Activated naive CD8-positive, alpha-beta T cell treated with anti-CD3 and anti-CD28 coated beads, Interleukin-2, amount 50 U/mL, for 24 hours (primary cell): ENCODE data around the gene PTCH1.
A peak's percentile ranks its signal among the peaks of the same experiment; 100 is the strongest.

ENCODE experiments used
- ATAC-seq: fragments of 150-1000 bp; cut with Tn5 transposase; one replicate; pipeline ENCODE4 v1.10.0; 2021
- DNase-seq: peaks from one replicate; pipeline ENCODE4 v3.0.0; 2021
- H3K27ac Mint-ChIP-seq: one replicate; pipeline ENCODE4 v1.8.0; 2021; ENCODE audit warnings: mild to moderate bottlenecking, mixed read lengths
- H3K27me3 Mint-ChIP-seq: one replicate; pipeline ENCODE4 v1.8.0; 2021; ENCODE audit warnings: mixed read lengths
- H3K36me3 Mint-ChIP-seq: one replicate; pipeline ENCODE4 v1.8.0; 2021; ENCODE audit warnings: low read depth, mixed read lengths
- H3K4me1 Mint-ChIP-seq: one replicate; pipeline ENCODE4 v1.8.0; 2021; ENCODE audit warnings: mixed read lengths
- H3K4me3 Mint-ChIP-seq: one replicate; pipeline ENCODE4 v1.8.0; 2021; ENCODE audit warnings: mild to moderate bottlenecking, moderate library complexity, mixed read lengths
- H3K9me3 Mint-ChIP-seq: one replicate; pipeline ENCODE4 v1.8.0; 2021; ENCODE audit warnings: mixed read lengths

Gene PTCH1

GRCh38 chr9:95496687-95497086 is 20.1 kb downstream of the PTCH1 start:
- Mint-ChIP-seq H3K4me3 (no peak overlapping the region), H3K36me3 (no peaks in the 10 kb centered on the region), H3K9me3 (no peaks in the 10 kb centered on the region), H3K27ac (no peak overlapping the region), H3K27me3 (peaks cover 6% of the 10 kb centered on the region), H3K4me1 (peaks cover 64% of the 10 kb centered on the region)
- no peak for ATAC-seq
- DNase-seq, result no peak

GRCh38 chr9:95495961-95496360 is 20.8 kb downstream of the PTCH1 start:
- no peak for DNase-seq
- Mint-ChIP-seq H3K9me3 (no peaks in the 10 kb centered on the region), H3K4me3 (no peak overlapping the region), H3K4me1 (peaks cover 66% of the 10 kb centered on the region), H3K27ac (no peak overlapping the region), H3K36me3 (no peaks in the 10 kb centered on the region), H3K27me3 (peaks cover 6% of the 10 kb centered on the region)
- ATAC-seq, result no peak

- DNase-seq, result no peak
- H3K4me1 Mint-ChIP-seq, result peaks cover 67% of the 10 kb centered on the region
- no peaks in the 10 kb centered on the region for H3K9me3 Mint-ChIP-seq
- H3K36me3 Mint-ChIP-seq, result no peaks in the 10 kb centered on the region
- no peak for ATAC-seq
- H3K4me3 Mint-ChIP-seq, result no peak overlapping the region
- no peak overlapping the region for H3K27ac Mint-ChIP-seq
- peaks cover 6% of the 10 kb centered on the region for H3K27me3 Mint-ChIP-seq
These were observed 21.2 kb downstream of the PTCH1 start for GRCh38 chr9:95495529-95495928.

GRCh38 chr9:95494416-95495371 is 22.1 kb downstream of the PTCH1 start:
- H3K27ac Mint-ChIP-seq, result peak overlapping the region; percentile 78
- H3K9me3 Mint-ChIP-seq, result no peaks in the 10 kb centered on the region
- peaks cover 6% of the 10 kb centered on the region for H3K27me3 Mint-ChIP-seq
- DNase-seq (peak; percentile 81), ATAC-seq (peak; percentile 98)
- peak overlapping the region; percentile 80 for H3K4me3 Mint-ChIP-seq
- H3K4me1 Mint-ChIP-seq, result peaks cover 67% of the 10 kb centered on the region
- no peaks in the 10 kb centered on the region for H3K36me3 Mint-ChIP-seq

GRCh38 chr9:95494022-95494415 is 22.8 kb downstream of the PTCH1 start:
- no peaks in the 10 kb centered on the region for H3K36me3 Mint-ChIP-seq
- no peak for ATAC-seq
- no peak for DNase-seq
- peaks cover 67% of the 10 kb centered on the region for H3K4me1 Mint-ChIP-seq
- H3K9me3 Mint-ChIP-seq, result no peaks in the 10 kb centered on the region
- peak overlapping the region; percentile 78 for H3K27ac Mint-ChIP-seq
- H3K27me3 Mint-ChIP-seq, result peaks cover 6% of the 10 kb centered on the region
- peak overlapping the region; percentile 80 for H3K4me3 Mint-ChIP-seq

GRCh38 chr9:95493402-95493801 is 23.4 kb downstream of the PTCH1 start:
- no peaks in the 10 kb centered on the region for H3K36me3 Mint-ChIP-seq
- H3K27me3 Mint-ChIP-seq, result peaks cover 6% of the 10 kb centered on the region
- no peak overlapping the region for H3K27ac Mint-ChIP-seq
- no peak for ATAC-seq
- H3K4me3 Mint-ChIP-seq, result no peak overlapping the region
- no peak for DNase-seq
- peaks cover 66% of the 10 kb centered on the region for H3K4me1 Mint-ChIP-seq
- no peaks in the 10 kb centered on the region for H3K9me3 Mint-ChIP-seq

- no peaks in the 10 kb centered on the region for H3K9me3 Mint-ChIP-seq
- H3K4me1 Mint-ChIP-seq, result peaks cover 51% of the 10 kb centered on the region
- no peak for ATAC-seq
- H3K27ac Mint-ChIP-seq, result no peak overlapping the region
- no peak for DNase-seq
- H3K27me3 Mint-ChIP-seq, result peaks cover 1% of the 10 kb centered on the region
- H3K36me3 Mint-ChIP-seq, result no peaks in the 10 kb centered on the region
- no peak overlapping the region for H3K4me3 Mint-ChIP-seq
These were observed 25.0 kb downstream of the PTCH1 start for GRCh38 chr9:95491543-95492320.

- peaks cover 33% of the 10 kb centered on the region for H3K4me1 Mint-ChIP-seq
- DNase-seq (no peak), ATAC-seq (peak; percentile 57)
- H3K9me3 Mint-ChIP-seq, result no peaks in the 10 kb centered on the region
- H3K36me3 Mint-ChIP-seq, result no peaks in the 10 kb centered on the region
- H3K27ac Mint-ChIP-seq, result no peak overlapping the region
- H3K4me3 Mint-ChIP-seq, result no peak overlapping the region
- no peaks in the 10 kb centered on the region for H3K27me3 Mint-ChIP-seq
These were observed 27.8 kb downstream of the PTCH1 start for GRCh38 chr9:95488954-95489353.

GRCh38 chr9:95486318-95486717 is 30.5 kb downstream of the PTCH1 start:
- no peak for ATAC-seq
- H3K4me1 Mint-ChIP-seq, result peaks cover 25% of the 10 kb centered on the region
- no peak overlapping the region for H3K27ac Mint-ChIP-seq
- H3K9me3 Mint-ChIP-seq, result no peaks in the 10 kb centered on the region
- H3K36me3 Mint-ChIP-seq, result no peaks in the 10 kb centered on the region
- no peak overlapping the region for H3K4me3 Mint-ChIP-seq
- H3K27me3 Mint-ChIP-seq, result no peaks in the 10 kb centered on the region
- DNase-seq, result no peak

GRCh38 chr9:95484225-95484624 is 32.5 kb downstream of the PTCH1 start:
- ATAC-seq, result no peak
- no peak for DNase-seq
- Mint-ChIP-seq H3K4me3 (no peak overlapping the region), H3K36me3 (peaks cover 2% of the 10 kb centered on the region), H3K27ac (no peak overlapping the region), H3K9me3 (no peaks in the 10 kb centered on the region), H3K27me3 (no peaks in the 10 kb centered on the region), H3K4me1 (peaks cover 26% of the 10 kb centered on the region)

- H3K27ac Mint-ChIP-seq, result no peak overlapping the region
- peaks cover 4% of the 10 kb centered on the region for H3K36me3 Mint-ChIP-seq
- H3K27me3 Mint-ChIP-seq, result no peaks in the 10 kb centered on the region
- no peaks in the 10 kb centered on the region for H3K9me3 Mint-ChIP-seq
- DNase-seq (no peak), ATAC-seq (no peak)
- H3K4me3 Mint-ChIP-seq, result no peak overlapping the region
- H3K4me1 Mint-ChIP-seq, result peaks cover 20% of the 10 kb centered on the region
These were observed 33.3 kb downstream of the PTCH1 start for GRCh38 chr9:95483431-95483830.

GRCh38 chr9:95482621-95483020 is 34.1 kb downstream of the PTCH1 start:
- Mint-ChIP-seq H3K4me3 (no peak overlapping the region), H3K4me1 (peaks cover 20% of the 10 kb centered on the region), H3K27me3 (no peaks in the 10 kb centered on the region), H3K27ac (no peak overlapping the region), H3K36me3 (peaks cover 4% of the 10 kb centered on the region), H3K9me3 (no peaks in the 10 kb centered on the region)
- no peak for ATAC-seq
- DNase-seq, result no peak

GRCh38 chr9:95481000-95481399 is 35.8 kb downstream of the PTCH1 start:
- no peak overlapping the region for H3K4me3 Mint-ChIP-seq
- no peaks in the 10 kb centered on the region for H3K27me3 Mint-ChIP-seq
- H3K4me1 Mint-ChIP-seq, result peaks cover 16% of the 10 kb centered on the region
- H3K36me3 Mint-ChIP-seq, result peaks cover 4% of the 10 kb centered on the region
- ATAC-seq (peak; percentile 81), DNase-seq (peak; percentile 12)
- peak overlapping the region; percentile 14 for H3K27ac Mint-ChIP-seq
- no peaks in the 10 kb centered on the region for H3K9me3 Mint-ChIP-seq

GRCh38 chr9:95480346-95480745 is 36.4 kb downstream of the PTCH1 start:
- Mint-ChIP-seq H3K9me3 (no peaks in the 10 kb centered on the region), H3K4me3 (no peak overlapping the region), H3K27me3 (no peaks in the 10 kb centered on the region), H3K4me1 (peaks cover 13% of the 10 kb centered on the region), H3K27ac (no peak overlapping the region), H3K36me3 (peaks cover 4% of the 10 kb centered on the region)
- no peak for ATAC-seq
- no peak for DNase-seq

GRCh38 chr9:95479330-95479729 is 37.4 kb downstream of the PTCH1 start:
- H3K4me1 Mint-ChIP-seq, result peaks cover 13% of the 10 kb centered on the region
- H3K27ac Mint-ChIP-seq, result no peak overlapping the region
- DNase-seq (no peak), ATAC-seq (no peak)
- no peak overlapping the region for H3K4me3 Mint-ChIP-seq
- H3K9me3 Mint-ChIP-seq, result no peaks in the 10 kb centered on the region
- peaks cover 8% of the 10 kb centered on the region for H3K36me3 Mint-ChIP-seq
- H3K27me3 Mint-ChIP-seq, result no peaks in the 10 kb centered on the region
